Activated T-cell treated with anti-CD3 and anti-CD28 coated beads, Interleukin-2, amount 50 U/mL, for 4 hours (primary cell): ENCODE measurements around the gene FAM217B. TPM values are rescaled to one million over a fixed set of nuclear protein-coding genes. Genes with fewer than 3 reads are reported as not detected.
"Not testable (repeated sequence)": the region's sequence is repeated elsewhere in the genome, so short reads cannot be mapped to it uniquely, and the experiment has no call there.

Source experiments
- ATAC-seq, 2 donors: fragments of 200-7000 bp; cut with Tn5 transposase; one replicate each; pipeline ENCODE4 v1.10.0; 2021
- DNase-seq: peaks from one replicate; pipeline ENCODE4 v3.0.0-alpha.2; 2020
- H3K27me3 Mint-ChIP-seq: one replicate; pipeline ENCODE4 v1.8.0; 2021; ENCODE audit warnings: low read depth, mixed read lengths
- H3K36me3 Mint-ChIP-seq: one replicate; pipeline ENCODE4 v1.8.0; 2022; ENCODE audit warnings: mixed read lengths; ENCODE audit not compliant: insufficient read depth
- H3K4me1 Mint-ChIP-seq: one replicate; pipeline ENCODE4 v1.8.0; 2021; ENCODE audit warnings: low read depth, mixed read lengths
- H3K4me3 Mint-ChIP-seq: one replicate; pipeline ENCODE4 v1.8.0; 2021; ENCODE audit warnings: mild to moderate bottlenecking, moderate library complexity, mixed read lengths
- H3K9me3 Mint-ChIP-seq: one replicate; pipeline ENCODE4 v1.8.0; 2021; ENCODE audit warnings: mixed read lengths
- total RNA-seq, 3 donors: library from RNA; stranded (reverse); gene quantifications; one replicate each; pipeline ENCODE4 v1.2.1, GENCODE V29; 2021

The FAM217B gene
- total RNA-seq, 3 donors from 2014 or later = 21.6 to 26.6 (median 23.3) TPM

- H3K36me3 Mint-ChIP-seq = peaks cover 10% of the 10 kb centered on the region
These were observed 7.2 kb downstream of the FAM217B start for GRCh38 chr20:59947376-59947775.

GRCh38 chr20:59948212-59948611, 8.0 kb downstream of the FAM217B start:
- no peak overlapping the region for H3K4me3 Mint-ChIP-seq
- H3K9me3 Mint-ChIP-seq = no peaks in the 10 kb centered on the region
- peaks cover 18% of the 10 kb centered on the region for H3K4me1 Mint-ChIP-seq
- no peaks in the 10 kb centered on the region for H3K27me3 Mint-ChIP-seq
- H3K36me3 Mint-ChIP-seq = peaks cover 11% of the 10 kb centered on the region
- no peak for DNase-seq
- ATAC-seq = no peak

More at GRCh38 chr20:59947376-59947775, 7.2 kb downstream of the FAM217B start:
- peaks cover 18% of the 10 kb centered on the region for H3K4me1 Mint-ChIP-seq
- no peak for DNase-seq
- no peaks in the 10 kb centered on the region for H3K27me3 Mint-ChIP-seq
- no peak for ATAC-seq
- no peaks in the 10 kb centered on the region for H3K9me3 Mint-ChIP-seq
- H3K4me3 Mint-ChIP-seq = no peak overlapping the region

GRCh38 chr20:59948828-59949720, 8.9 kb downstream of the FAM217B start:
- Mint-ChIP-seq H3K4me3 (peak overlapping the region; percentile 66), H3K36me3 (peaks cover 9% of the 10 kb centered on the region), H3K4me1 (peaks cover 18% of the 10 kb centered on the region), H3K27me3 (no peaks in the 10 kb centered on the region), H3K9me3 (no peaks in the 10 kb centered on the region)
- no peak for DNase-seq
- peak; percentile 48 to 61 for ATAC-seq

- no peak overlapping the region for H3K4me3 Mint-ChIP-seq
These were observed 9.7 kb downstream of the FAM217B start for GRCh38 chr20:59949911-59950310.

GRCh38 chr20:59954718-59955117, 14.5 kb downstream of the FAM217B start:
- H3K4me1 Mint-ChIP-seq = no peaks in the 10 kb centered on the region
- no peaks in the 10 kb centered on the region for H3K27me3 Mint-ChIP-seq
- H3K9me3 Mint-ChIP-seq = no peaks in the 10 kb centered on the region
- ATAC-seq (no peak), DNase-seq (no peak)
- H3K4me3 Mint-ChIP-seq = no peak overlapping the region
- H3K36me3 Mint-ChIP-seq = peaks cover 1% of the 10 kb centered on the region

More at GRCh38 chr20:59949911-59950310, 9.7 kb downstream of the FAM217B start:
- Mint-ChIP-seq H3K36me3 (peaks cover 1% of the 10 kb centered on the region), H3K9me3 (no peaks in the 10 kb centered on the region), H3K27me3 (no peaks in the 10 kb centered on the region), H3K4me1 (peaks cover 16% of the 10 kb centered on the region)
- DNase-seq (no peak), ATAC-seq (no peak)

GRCh38 chr20:59955131-59955796, 15.1 kb downstream of the FAM217B start:
- no peaks in the 10 kb centered on the region for H3K4me1 Mint-ChIP-seq
- H3K9me3 Mint-ChIP-seq = no peaks in the 10 kb centered on the region
- H3K4me3 Mint-ChIP-seq = no peak overlapping the region
- no peaks in the 10 kb centered on the region for H3K27me3 Mint-ChIP-seq
- DNase-seq (no peak), ATAC-seq (no peak)
- peaks cover 3% of the 10 kb centered on the region for H3K36me3 Mint-ChIP-seq

GRCh38 chr20:59957568-59957967, 17.4 kb downstream of the FAM217B start:
- H3K4me3 Mint-ChIP-seq, H3K4me1 Mint-ChIP-seq, H3K27me3 Mint-ChIP-seq, H3K36me3 Mint-ChIP-seq, ATAC-seq, DNase-seq, H3K9me3 Mint-ChIP-seq: not testable (repeated sequence)

GRCh38 chr20:59958123-59958522, 17.9 kb downstream of the FAM217B start, which contains the start of gene CDH26:
TSS of gene CDH26 (plus strand) at chr20:59958423. CDS start at chr20:59958727, 304 bp downstream.
- Mint-ChIP-seq H3K4me1 (no peaks in the 10 kb centered on the region), H3K27me3 (no peaks in the 10 kb centered on the region)
- DNase-seq = no peak

GRCh38 chr20:59958626-59959025, 18.4 kb downstream of the FAM217B start:
- no peaks in the 10 kb centered on the region for H3K4me1 Mint-ChIP-seq
- H3K9me3 Mint-ChIP-seq = no peaks in the 10 kb centered on the region
- ATAC-seq = no peak
- H3K4me3 Mint-ChIP-seq = no peak overlapping the region
- peaks cover 4% of the 10 kb centered on the region for H3K36me3 Mint-ChIP-seq
- DNase-seq = no peak
- no peaks in the 10 kb centered on the region for H3K27me3 Mint-ChIP-seq

More at GRCh38 chr20:59958123-59958522, 17.9 kb downstream of the FAM217B start, which contains the start of gene CDH26:
- Mint-ChIP-seq H3K36me3 (peaks cover 4% of the 10 kb centered on the region), H3K9me3 (no peaks in the 10 kb centered on the region), H3K4me3 (no peak within 1 kb of the TSS)
- no peak for ATAC-seq

GRCh38 chr20:59961423-59961822, 21.2 kb downstream of the FAM217B start:
- Mint-ChIP-seq H3K9me3 (no peaks in the 10 kb centered on the region), H3K36me3 (peaks cover 4% of the 10 kb centered on the region)

GRCh38 chr20:59962155-59962554, 22.0 kb downstream of the FAM217B start:
- ATAC-seq (no peak), DNase-seq (no peak)
- Mint-ChIP-seq H3K9me3 (no peaks in the 10 kb centered on the region), H3K4me1 (no peaks in the 10 kb centered on the region), H3K27me3 (no peaks in the 10 kb centered on the region), H3K4me3 (no peak overlapping the region), H3K36me3 (peaks cover 4% of the 10 kb centered on the region)

More at GRCh38 chr20:59961423-59961822, 21.2 kb downstream of the FAM217B start:
- DNase-seq (no peak), ATAC-seq (no peak)
- no peak overlapping the region for H3K4me3 Mint-ChIP-seq
- H3K27me3 Mint-ChIP-seq = no peaks in the 10 kb centered on the region
- no peaks in the 10 kb centered on the region for H3K4me1 Mint-ChIP-seq

GRCh38 chr20:59966428-59966827, 26.2 kb downstream of the FAM217B start:
- Mint-ChIP-seq H3K4me1 (no peaks in the 10 kb centered on the region), H3K4me3 (no peak overlapping the region), H3K9me3 (no peaks in the 10 kb centered on the region), H3K36me3 (no peaks in the 10 kb centered on the region), H3K27me3 (no peaks in the 10 kb centered on the region)
- DNase-seq = no peak
- no peak for ATAC-seq

GRCh38 chr20:59971428-59971827, 31.2 kb downstream of the FAM217B start:
- peaks cover 3% of the 10 kb centered on the region for H3K36me3 Mint-ChIP-seq
- no peaks in the 10 kb centered on the region for H3K9me3 Mint-ChIP-seq
- H3K27me3 Mint-ChIP-seq = no peaks in the 10 kb centered on the region
- H3K4me1 Mint-ChIP-seq = no peaks in the 10 kb centered on the region
- no peak for DNase-seq
- ATAC-seq = no peak
- no peak overlapping the region for H3K4me3 Mint-ChIP-seq

GRCh38 chr20:59972037-59972801, 32.0 kb downstream of the FAM217B start:
- no peaks in the 10 kb centered on the region for H3K9me3 Mint-ChIP-seq
- no peaks in the 10 kb centered on the region for H3K4me1 Mint-ChIP-seq
- no peak for DNase-seq
- peaks cover 3% of the 10 kb centered on the region for H3K36me3 Mint-ChIP-seq
- no peaks in the 10 kb centered on the region for H3K27me3 Mint-ChIP-seq
- no peak for ATAC-seq
- H3K4me3 Mint-ChIP-seq = no peak overlapping the region
